HS-27A (cell line): Measurements from ENCODE around the gene BLVRA.
"Not testable (repeated sequence)": the region's sequence is repeated elsewhere in the genome, so short reads cannot be mapped to it uniquely, and the experiment has no call there.

Source experiments
- DNase-seq: peaks from one replicate; pipeline ENCODE4 v3.0.0-alpha.2; 2012; ENCODE audit warnings: low read depth, missing footprints

The BLVRA gene

DNA sequence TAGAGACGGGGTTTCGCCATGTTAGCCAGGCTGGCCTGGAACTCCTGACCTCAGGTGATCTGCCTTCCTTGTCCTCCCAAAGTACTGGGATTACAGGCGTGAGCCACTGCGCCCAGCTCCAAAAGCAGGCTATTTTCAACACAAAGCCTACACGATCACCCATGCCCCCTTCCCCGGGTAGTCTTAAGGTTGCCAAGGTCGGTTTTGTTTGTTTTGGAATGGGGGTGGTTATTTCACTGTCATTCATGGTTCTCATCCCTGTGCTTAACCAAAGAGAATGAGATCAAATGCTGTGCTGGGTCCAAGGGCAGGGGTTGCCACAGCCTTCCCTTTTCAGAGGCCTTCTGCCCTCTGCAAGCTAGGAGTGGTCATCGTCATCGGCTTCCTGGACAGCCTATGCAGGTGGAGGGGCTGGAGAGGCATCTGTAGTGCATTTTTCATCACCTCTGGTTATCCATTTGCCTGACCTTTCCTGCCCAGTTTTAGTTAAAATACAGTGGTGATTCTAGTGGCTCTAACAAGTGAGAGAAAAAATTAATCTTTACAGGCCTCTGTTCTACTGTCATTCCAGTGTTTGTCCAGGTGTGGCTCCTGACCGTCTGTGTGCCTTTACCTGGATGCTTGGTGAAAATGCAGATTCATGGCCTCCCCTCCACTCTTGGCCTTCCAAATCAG, 11.4 kb downstream of the BLVRA start:
- no peak for DNase-seq

DNA sequence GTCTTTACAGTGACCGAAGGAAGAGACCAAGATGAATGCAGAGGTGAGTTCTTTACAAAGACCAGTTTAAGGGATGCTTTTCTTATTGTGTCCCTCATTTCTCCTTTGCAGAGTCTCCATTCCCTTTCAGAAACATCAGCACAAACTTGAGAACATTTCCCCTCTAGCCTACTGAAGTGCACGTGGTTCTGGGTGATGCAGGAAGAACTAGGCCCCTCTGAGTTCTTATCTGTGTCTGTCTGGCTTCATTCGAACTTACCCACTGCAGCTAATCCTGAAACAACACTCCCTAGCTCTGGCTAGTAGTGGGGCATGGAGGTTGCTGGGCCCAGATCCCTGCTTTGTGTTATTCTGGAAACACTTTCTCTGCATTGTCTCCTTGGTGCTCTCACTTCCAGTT, 12.6 kb downstream of the BLVRA start:
- DNase-seq = no peak

DNA sequence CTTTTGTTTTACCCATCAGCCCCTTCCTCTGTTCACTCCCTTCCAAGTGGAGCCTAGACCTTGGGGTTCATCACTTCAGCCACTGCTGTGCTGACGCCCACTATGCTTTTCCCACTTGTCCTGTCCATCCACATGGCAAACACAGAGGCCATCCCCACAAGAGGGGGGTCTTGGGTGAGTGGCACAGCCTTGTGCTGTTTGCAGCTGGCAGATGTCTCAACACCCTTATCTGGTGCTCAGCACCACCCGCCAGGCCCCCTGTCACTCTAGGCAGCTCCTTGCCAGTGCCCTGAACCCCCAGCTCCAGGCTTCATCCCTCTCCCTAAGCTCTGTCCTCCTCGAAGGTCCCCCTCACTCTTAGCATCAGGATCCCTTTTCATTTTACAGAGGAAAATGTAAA, 13.1 kb downstream of the BLVRA start:
- no peak for DNase-seq

DNA sequence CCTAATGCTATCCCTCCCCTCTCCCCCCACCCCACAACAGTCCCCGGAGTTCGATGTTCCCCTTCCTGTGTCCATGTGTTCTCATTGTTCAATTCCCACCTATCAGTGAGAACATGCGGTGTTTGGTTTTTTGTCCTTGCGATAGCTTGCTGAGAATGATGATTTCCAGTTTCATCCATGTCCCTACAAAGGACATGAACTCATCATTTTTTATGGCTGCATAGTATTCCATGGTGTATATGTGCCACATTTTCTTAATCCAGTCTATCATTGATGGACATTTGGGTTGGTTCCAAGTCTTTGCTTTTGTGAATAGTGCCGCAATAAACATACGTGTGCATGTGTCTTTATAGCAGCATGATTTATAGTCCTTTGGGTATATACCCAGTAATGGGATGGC, 14.8 kb downstream of the BLVRA start:
- not testable (repeated sequence) for DNase-seq

DNA sequence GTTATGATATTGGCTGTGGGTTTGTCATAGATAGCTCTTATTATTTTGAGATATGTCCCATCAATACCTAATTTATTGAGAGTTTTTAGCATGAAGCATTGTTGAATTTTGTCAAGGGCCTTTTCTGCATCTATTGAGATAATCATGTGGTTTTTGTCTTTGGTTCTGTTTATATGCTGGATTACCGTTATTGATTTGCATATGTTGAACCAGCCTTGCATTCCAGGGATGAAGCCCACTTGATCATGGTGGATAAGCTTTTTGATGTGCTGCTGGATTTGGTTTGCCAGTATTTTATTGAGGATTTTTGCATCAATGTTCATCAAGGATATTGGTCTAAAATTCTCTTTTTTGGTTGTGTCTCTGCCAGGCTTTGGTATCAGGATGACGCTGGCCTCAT, 16.8 kb downstream of the BLVRA start:
- DNase-seq = not testable (repeated sequence)

DNA sequence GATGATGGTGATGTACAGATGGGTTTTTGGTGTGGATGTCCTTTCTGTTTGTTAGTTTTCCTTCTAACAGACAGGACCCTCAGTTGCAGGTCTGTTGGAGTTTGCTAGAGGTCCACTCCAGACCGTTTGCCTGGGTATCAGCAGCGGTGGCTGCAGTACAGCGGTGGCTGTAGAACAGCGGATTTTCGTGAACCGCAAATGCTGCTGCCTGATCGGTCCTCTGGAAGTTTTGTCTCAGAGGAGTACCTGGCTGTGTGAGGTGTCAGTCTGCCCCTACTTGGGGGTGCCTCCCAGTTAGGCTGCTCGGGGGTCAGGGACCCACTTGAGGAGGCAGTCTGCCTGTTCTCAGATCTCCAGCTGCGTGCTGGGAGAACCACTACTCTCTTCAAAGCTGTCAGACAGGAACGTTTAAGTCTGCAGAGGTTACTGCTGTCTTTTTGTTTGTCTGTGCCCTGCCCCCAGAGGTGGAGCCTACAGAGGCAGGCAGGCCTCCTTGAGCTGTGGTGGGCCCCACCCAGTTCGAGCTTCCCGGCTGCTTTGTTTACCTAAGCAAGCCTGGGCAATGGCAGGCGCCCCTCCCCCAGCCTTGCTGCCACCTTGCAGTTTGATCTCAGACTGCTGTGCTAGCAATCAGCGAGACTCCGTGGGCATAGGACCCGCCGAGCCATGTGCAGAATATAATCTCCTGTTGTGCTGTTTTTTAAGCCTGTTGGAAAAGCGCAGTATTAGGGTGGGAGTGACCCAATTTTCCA, 20.0 kb downstream of the BLVRA start:
- not testable (repeated sequence) for DNase-seq

DNA sequence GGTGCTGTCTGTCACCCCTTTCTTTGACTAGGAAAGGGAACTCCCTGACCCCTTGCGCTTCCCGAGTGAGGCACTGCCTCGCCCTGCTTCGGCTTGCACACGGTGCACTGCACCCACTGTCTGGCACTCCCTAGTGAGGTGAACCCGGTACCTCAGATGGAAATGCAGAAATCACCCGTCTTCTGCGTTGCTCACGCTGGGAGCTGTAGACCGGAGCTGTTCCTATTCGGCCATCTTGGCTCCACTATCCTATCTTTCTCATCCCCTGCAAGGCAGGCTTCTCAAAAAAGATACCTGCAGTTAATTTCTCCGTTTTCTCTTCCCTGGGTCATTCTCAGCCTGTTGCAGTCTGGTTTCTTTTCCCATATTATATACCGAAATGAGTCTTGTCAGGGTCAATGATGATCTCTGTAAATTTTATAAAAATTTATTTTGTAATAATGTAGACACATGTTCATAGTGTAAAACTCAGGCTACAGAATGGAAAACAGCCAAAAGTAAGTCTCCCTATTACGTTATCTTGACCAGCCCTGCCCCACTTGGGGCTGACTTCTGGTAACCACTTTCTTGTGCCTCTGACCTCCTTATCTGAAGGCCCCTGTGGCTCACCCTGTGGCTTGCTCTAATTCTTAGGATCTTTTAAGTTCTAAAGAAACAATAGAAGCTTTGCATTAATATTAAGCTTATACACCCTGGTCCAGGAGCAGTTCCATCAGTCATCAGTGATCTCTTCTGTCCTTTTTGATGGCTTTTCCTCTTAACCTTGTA, 20.7 kb downstream of the BLVRA start:
- no peak for DNase-seq

DNA sequence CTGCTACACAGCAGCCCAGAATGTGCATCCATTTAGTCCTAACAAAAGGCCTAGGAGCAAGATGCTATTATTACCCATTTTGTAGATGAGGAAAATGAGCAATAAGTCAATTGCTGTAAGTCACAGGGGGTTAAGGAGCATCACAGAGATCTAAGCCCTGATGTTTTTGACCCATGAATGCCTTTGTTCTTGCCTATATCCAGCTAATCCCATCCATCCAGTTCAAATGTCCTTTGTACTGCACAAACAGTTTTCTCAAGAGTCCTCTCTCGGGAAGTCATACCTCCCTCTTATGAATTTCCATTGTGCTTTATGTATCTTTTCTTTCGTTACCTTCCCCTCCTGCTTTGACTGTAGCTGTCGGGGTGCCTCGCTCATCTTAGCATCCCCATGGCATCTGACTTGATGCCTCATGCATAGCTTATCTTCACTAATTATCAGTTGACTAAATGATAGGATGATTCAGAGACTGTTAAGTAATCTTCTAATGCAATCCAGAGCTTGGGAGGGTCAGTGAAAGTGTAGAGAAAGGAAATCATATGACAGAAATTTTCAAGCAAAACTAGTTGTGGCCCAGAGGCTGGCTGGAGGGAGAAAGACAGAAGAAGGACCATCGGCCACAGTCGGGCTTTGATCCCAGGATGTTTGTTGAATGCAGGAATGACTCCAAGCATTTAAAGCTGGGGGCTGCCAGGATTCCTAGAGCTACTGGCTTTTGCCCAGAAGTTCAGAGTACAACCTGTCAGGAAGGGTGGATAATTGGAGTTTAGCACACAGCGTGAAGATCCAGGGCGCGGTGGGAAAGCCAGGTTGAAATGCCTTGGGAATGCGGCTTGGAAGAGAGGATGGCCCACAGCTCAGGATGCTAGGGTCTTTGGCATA, 23.5 kb downstream of the BLVRA start:
- DNase-seq = no peak

DNA sequence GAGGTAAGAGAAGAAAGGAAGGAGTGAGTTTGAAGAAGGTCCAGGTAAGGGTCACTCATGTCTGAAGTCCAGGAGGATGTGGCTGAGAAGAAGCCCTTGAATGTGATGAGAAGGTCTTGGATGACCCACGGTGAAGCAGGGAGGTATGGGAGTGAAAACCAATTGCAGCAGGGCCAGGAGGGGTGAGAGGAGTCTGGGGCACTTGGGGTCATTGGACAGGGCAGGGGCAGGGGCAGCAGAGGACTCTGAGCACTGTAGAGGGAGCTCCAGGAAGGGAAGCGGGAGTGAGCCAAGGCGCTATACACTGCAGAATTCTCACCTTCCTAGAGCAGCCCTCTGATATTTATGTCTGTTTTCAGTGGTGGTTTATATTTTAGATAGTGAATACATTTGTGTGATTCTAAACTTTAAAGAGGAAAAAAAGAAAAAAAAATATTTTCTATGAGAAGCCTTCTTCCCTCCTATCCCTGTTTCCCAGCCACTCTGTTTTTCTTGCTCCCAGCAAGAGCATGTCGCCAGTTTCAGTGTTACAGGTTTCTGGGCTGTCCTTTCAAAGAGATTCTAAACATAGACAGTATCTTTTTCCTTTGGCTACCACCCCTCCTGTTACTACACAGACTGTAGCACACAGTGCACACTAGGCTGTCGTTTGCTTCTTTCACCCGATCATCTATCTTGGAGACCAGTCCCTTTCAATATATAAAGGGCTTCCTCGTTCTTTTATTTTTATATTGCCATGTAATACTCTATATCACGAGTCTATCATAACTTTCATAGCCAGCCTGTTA, 24.5 kb downstream of the BLVRA start:
- no peak for DNase-seq

DNA sequence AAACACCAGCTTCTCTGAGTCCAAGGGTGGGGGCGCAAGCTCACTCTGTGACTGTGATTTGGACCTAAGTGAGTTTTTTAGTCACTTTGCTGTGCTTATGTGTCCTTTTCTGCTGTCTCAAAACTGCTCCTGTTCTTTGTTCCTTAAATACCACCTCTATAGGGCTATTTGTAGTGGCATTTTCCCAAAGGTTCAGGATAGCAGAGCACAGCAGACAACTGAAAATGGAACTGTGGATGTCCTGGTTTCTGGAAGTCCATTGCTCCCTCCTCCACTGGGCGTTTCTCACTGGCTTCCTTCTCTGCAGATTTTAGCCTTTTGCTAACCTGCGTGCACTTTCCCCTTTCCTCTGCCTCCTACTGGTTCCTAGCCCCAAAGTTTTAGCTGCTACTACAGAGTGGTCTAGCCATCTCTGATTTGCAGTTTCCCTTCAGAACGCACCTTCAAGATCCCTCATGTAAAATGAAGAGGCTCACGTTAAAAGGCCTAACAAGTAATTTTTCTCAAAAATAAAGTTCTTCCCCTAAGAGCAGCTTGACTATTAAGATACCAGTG, 25.6 kb downstream of the BLVRA start:
- no peak for DNase-seq

DNA sequence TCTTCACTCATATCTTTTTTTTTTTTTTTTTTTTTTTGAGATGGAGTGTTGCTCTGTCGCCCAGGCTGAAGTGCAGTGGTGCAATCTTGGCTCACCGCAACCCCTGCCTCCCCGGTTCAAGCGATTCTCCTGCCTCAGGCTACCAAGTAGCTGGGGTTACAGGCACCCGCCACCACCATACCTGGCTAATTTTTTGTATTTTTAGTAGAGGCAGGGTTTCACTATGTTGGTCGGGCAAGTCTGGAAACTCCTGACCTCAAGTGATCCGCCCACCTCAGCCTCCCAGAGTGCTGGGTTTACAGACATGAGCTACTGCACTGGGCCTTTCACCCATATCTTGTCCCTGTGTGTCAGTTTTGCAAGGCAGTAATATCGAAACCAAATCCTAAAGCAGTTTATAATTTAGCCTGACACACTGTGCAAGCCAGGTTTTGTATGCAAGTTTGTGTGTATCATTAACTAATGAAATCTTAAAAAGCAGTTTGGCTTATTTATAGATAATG, 26.2 kb downstream of the BLVRA start:
- DNase-seq = not testable (repeated sequence)

DNA sequence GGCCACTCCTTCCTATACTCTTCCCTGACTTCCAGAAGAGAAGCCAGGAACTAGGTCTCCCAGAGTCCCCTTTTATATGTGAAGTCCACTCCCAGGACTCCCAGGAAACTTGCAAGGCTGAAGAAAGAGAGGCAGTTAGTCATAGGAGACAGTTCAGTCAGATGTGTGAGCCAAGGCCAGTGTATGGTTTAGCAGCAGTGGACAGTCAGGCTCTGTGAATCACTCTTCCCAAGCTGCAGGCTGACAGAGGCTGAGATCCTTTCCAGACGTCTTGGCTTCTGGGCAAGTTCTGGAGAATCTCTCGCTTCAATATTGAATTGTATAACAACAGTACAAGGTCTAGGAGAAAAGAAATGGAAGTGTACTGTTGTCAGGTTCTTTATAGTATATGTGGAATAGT, 26.9 kb downstream of the BLVRA start:
- no peak for DNase-seq

DNA sequence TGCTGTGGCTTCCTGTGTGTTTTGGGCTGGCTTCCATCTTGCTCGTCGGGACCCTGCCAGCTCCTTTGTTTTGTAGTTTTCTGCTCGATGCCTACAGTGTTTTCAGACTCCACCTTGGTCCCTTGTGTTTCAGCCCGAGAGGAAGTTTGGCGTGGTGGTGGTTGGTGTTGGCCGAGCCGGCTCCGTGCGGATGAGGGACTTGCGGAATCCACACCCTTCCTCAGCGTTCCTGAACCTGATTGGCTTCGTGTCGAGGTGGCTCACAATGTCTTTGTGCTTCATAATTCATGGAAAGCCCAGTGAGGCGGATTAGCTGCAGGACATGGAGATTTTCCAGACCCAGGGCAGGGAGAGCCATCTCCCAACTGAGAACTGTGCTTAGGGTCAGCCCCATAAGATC, 29.3 kb downstream of the BLVRA start:
- no peak for DNase-seq

DNA sequence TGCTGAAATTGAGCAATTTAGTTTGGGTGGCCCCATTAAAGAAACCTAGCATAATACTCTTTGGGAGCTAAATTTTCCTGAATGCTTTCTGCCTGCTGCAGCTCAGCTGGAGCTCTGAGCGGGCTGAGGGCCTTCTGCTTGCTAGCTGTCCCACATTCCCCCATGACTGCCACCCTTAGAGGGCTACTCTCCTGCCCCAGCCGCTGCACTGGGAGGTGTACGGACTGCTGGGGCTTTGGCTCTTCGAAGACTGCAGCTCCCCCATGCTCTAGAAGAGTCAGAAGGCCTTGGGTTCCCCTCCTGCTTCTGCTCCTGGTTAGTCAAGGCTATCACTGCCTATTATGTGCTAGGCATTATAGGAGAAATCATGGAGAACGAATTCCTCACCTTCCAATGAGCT, 31.5 kb downstream of the BLVRA start:
- DNase-seq = no peak

DNA sequence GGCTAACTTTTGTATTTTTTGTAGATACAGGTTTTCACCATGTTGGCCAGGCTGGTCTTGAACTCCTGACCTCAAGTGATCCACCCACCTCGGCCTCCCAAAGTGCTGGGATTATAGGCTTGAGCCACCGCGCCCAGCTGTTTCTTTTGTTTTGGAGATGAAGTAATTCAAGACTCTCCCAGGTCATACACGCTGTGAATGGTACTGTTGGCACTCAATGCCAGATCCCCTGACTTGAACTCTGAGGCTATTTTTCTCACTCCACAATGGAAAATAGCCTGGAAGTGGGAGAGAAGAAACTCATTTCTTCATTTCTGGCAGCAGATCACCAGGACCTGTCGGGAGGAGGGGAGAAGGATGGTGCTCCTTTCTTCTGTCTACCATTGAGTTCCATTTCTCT, 32.4 kb downstream of the BLVRA start:
- DNase-seq = no peak

DNA sequence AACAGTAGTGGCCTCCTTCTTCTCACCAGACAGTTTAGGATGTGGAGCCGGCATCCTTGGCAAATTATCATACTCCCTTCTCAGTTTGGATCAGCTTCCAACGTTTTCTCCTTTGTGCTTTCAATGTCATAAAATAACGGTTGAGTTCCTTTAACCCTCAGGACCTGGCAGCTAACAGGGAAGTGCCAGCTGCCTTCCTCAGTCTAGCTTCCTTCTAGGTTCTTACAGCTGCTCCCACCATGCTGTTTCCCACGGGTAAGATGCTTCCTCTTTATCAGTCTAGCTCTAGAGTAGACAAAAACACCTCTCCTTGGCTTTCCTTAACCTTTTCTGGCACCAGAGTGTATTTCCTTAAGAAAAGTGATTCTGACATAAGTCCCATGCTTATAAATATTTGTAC, 33.2 kb downstream of the BLVRA start:
- no peak for DNase-seq

DNA sequence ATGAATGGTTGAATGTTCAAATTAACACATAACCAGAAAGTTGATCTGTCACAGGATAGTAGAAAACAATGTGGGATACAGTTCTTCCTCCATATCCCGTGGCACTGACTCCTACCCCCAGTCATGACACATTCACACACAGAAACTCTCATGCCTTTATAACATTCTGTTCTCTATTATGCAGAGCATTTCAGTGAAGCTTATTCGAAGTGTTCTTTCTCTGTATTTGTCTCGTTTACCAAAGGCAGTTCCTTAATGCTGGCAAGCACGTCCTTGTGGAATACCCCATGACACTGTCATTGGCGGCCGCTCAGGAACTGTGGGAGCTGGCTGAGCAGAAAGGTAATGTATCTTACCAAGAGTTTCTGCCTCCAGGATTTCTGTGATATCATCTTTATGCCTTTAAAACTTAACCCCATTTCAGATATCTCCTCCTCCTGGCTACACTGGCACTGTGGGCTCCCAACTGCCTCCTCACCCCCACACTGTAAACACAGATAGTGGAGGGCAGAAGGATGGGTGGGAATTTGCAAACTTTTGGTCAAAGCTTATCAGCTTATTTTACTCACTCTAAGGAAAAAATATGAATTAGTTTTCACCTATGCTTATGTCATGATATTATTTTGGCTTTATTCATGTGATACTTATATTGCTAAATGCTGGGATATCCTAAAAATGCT, 34.1 kb downstream of the BLVRA start:
- DNase-seq = no peak

DNA sequence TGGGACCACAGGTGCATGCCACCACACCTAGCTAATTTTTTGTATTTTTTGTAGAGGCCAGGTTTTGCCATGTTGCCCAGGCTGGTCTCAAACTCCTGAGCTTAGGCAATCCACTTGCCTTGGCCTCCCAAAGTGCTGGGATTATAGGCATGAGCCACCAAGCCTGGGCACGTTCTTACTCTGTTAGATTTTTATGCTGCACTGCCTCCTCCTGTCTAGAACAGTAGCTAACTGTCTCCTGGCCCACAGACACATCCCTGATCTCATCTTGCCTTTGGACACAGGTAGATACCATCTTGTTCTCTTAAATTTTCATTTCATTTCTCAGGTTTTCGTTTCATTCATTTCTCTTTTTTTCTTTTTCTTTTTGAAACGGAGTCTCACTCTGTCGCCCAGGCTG, 41.1 kb downstream of the BLVRA start:
- no peak for DNase-seq

DNA sequence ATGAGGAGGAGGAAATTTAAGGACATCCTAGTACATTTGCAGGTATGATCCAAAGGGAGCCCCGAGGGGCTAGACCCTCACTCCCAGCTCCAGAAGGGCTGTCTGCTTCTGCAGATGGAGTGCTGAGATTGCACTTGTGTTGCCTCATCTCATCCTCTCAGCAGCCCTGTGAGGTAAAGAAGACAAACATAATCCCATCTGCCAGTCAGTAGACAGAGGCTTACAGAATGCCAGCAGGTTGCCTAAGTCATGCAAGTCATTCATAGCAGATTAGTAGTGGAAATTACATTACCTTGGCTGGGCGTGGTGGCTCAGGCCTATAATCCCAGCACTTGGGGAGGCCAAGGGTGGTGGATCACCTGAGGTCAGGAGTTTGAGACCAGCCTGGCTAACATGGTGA, 45.4 kb downstream of the BLVRA start:
- DNase-seq = no peak

DNA sequence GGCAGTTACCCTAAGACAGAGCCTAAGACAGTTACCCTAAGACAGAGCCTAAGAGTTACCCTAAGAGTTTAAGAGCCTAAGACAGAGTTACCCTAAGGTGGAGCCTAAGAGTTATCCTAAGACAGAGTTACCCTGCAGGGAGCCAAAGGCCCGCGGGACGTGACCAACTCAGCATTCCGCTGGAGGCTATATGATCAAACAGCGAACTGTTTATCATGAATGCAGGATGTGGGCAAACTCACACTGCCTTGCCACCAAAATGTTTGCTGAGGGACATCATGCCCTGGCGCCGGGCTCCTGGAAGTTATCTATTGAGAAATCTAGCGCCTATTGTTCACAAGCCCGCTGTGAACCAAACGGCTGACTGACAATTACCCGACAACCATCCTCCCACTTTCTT, 49.9 kb downstream of the BLVRA start:
- DNase-seq = no peak
